NCI-H345 (cell line): ENCODE measurements around the gene ZNF792.
A peak's percentile ranks its signal among the peaks of the same experiment; 100 is the strongest.
"Not testable (repeated sequence)": the region's sequence is repeated elsewhere in the genome, so short reads cannot be mapped to it uniquely, and the experiment has no call there.

Source experiments
- DNase-seq: peaks from one replicate; lab custom pipeline; 2025; lab: John Stamatoyannopoulos, UW

ZNF792 gene

DNA sequence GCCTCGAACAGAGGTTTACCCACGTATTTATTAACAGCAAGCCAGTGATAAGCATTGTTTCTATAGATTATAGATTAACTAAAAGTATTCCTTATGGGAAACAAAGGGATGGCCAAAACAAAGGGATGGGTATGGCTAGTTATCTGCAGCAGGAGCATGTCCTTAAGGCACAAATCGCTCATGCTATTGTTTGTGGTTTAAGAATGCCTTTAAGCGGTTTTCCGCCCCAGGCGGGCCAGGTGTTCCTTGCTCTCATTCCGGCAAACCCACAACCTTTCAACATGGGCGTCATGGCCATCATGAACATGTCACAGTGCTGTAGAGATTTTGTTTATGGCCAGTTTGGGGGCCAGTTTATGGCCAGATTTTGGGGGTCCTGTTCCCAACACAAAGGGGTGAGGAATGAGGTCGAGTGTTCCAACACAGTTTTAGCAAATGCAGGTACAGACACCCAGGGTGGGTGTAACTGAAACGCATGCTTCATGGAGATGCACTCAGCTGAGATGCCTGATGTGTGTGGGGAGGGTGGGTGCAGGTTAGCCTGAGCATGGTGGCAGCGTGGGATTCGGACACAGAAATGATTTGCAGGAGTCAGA, 6.3 kb upstream of the ZNF792 start:
- not testable (repeated sequence) for DNase-seq

DNA sequence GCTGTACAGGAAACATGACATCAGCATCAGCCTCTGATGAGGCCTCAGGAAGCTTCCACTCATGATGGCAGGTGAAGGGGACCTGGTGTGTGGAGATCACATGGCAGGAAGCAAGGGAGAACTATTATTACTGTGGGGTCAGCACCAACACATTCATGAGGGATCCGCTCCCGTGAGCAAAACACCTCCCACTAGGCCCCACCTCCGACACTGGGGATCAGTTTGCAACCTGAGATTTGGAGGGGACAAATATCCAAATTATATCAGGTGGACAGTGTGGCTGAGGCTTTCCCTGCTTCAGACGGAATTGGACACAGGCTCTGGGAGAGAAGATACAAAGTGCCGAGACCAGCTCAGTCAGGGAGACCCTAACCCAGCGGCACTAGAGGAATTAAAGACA, 5.7 kb upstream of the ZNF792 start:
- no peak for DNase-seq

DNA sequence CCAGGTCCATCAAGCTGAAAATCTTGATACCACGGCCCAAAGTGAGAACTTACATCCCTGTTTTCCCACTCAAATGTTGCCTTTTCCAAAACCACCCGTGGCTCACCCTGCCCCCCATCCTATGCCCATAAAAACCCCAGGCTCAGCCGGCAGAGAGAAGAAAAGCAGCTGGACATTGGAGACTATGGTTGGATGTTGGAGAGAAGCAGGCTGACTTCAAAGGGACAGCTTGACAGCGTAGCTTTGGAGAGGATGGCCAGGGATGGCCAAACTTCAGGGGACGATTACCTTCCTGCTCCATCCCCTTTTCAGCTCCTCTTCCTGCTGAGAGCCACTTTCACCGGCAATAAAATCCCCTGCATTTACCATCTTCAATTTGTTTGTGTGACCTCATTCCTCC, 3.5 kb upstream of the ZNF792 start:
- DNase-seq = no peak

DNA sequence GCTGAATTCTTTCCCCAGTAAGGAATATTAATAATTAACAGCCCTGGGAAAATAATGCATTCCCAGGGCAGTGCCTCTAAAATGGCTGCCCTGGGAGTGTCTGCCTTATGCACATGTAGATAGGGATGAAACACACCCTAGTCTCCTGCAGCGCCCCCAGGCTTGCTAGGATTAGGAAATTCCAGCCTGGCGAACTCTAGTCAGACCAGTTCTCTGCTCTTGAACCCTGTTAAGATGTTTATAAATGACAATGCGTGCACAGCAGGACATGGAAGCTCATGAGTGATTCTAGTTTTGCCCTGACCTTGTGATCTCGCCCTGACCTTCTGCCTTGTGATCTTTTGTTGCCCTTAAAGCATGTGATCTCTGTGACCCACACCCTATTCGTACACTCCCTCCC, 1.5 kb upstream of the ZNF792 start:
- not testable (repeated sequence) for DNase-seq

DNA sequence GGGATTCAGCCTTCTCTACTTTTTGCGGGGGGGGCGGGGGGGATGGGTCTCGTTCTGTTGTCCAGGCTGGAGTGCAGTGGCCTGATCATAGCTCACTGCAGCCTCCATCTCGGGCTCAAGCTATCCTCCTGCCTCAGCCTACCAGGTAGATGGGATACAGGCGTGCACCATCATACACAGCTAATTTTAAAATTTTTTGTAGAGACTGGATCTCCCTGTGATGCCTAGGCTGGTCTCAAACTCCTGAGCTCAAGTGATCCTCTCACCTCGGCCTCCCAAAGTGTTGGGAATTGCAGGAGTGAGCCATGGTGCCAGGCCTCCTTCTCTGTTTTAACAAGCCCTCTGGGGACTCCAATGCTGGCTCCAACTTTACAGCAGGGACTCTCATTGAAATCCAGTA, 569 bp upstream of the ZNF792 start:
- no peak for DNase-seq

DNA sequence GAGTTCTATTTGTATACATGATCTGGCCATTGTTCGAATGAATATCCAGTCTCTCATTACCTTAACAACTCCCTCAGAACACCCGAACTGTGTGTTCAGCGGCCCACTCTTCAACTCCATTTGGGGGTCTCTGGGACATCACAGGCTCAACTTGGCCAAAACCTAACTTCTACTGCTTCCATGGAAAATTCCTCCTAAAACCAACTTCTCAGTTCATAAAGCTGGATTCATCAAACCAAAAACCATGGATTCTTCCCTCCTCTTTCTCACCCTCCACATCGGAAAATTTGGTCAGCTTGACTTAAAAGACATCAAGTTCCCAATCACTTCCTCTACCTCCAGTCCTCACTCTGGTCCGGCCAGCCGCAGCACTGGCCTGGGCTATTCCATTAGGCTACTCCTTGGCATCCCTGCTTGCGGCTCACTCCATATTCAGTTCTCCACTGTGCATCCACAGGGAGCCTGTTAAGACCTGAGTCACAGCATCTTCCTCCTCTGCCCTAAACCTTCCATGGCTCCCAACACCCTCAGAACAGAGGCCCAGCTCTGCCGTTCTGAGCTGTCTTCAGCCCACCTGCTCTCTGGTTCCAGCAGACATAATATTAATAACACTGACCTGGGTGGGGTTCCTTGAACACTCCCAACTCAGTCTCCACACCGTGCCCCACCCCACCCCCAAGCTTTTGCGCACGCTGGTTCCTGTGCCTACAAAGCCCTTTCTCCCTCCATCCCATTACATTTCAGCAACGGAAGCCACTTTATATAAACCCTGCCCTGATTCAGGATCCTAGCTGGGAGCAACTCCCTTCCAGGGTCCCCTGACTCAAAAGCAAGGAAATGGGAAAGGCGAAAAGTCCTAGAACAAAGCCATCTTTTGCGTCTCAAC, 1.1 kb downstream of the ZNF792 start:
- DNase-seq = peak; percentile 26

DNA sequence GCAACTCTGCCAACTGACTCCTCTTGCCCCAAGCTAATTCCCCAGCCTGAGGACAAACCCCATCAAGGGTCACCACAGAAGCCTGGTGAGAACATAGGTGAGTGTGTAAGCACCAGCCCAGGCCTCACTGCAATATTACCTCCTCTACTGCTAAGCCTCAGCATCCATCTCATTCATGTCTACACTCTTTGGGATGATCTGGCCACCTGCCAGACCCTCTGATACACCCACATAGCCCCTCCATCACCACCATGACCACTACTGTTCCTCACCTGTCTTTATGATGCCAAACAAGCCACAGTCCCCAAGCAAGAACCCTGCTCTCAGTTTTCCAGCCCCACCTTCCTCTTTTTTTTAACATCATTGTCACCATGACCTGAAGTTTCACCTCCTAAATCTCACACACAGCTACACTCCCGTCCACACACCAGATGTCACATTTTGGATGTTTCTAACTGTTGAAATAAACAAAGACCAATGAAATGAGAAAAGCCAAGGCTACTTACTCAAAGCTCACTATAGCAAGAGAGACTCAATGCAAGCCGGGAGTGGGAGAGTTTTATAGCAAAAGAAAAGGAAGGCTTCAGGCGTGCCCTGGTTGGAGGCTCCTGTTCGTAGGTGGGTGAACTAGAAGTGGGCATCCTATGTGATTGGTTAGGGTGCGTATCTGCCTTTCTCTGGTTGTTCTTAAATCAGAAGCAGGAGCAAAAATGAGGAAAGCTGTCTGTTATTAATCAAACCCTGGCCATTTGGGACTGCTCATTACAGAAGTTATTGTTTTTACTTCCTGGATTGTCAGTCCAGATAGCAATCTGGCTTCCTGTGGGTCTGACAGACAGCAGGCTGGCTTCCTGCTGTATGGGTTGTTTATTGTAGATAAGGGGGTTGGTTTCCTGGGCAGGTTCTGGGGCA, 2.0 kb downstream of the ZNF792 start:
- no peak for DNase-seq

DNA sequence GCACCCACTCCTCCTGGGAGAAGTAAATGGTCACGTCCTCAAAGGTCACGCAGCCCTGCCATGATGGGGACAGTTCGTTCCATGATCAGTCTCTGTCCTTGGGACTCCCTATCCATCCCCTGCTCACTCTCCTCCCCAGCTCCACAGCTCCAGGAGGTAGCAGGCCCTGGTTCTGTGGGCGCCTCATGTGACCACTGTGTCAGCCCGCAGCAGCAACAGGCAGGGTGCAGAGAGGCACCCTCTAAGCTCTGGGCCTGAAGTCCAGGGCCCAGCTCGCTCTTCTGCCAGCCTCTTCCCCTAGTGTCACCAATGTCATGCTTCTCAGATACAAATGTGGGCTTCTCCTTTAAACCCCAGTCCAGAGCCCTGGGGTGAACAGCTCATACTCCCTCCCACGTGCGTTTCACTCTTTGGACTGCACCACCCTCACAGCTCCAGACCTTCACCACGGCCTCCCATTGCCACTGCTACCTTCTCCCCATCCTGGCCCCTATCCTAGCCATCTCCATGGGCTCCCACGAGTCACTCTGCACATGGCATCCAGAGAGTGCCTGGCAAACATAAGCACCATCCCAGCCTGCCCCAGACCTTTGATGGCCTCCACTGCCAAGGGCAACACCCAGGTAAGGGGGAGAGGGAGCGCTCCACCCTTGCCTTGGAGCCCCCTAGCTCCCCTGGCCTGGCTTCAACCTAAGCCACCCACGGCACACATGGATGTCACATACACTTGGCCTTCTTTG, 2.9 kb downstream of the ZNF792 start:
- DNase-seq = no peak

DNA sequence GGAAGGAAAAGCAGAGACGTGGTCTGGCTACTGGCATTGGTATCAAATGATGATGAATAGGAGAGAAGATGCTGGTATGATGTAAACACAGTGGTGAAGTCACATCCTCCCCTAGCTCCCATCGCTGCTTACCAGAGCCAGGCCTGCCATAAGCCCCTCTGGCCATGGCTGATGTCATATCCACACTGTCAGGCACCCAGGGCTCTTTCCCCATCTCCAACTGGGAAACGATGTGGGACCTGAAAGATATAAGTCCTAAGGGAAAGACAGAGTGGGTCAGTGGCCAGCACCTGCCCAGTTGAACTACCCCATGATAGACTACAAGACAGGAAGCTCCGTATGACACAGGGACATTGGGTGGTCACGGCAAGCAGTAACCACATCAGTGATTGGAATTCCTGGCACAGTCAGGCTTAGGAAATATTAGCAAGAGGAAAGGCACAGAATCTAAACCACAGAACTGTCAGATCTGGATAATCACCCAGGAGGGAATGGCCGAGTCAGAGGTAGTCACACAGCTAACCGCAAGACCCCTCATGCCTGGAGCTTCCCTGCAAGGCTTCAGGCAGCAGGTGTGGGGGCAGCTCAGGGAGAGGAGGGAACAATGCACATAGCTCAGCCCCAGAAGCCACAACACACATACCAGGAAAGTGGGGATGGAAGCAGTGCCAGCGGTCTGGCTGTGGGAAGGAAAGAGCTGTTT, 3.8 kb downstream of the ZNF792 start:
- DNase-seq = no peak

DNA sequence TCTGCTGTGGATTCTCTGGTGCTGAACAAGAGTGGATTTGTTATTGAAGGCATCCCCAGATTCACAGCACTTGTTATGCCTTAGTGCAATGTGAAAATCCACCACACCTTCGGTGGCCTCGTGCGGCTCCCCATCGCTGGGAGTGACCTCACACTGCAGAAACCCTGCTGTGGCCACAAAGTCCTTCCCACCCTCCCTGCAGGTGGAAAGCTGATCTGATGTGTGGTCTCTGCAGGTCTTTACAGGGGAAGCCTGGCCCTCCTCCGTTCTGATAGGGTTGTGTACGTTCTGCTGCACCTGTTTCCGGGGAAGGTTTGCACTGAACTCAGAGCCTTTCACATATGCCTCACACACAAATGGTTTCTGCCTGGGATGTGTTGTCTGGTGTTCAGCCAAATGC, 5.0 kb downstream of the ZNF792 start:
- no peak for DNase-seq

DNA sequence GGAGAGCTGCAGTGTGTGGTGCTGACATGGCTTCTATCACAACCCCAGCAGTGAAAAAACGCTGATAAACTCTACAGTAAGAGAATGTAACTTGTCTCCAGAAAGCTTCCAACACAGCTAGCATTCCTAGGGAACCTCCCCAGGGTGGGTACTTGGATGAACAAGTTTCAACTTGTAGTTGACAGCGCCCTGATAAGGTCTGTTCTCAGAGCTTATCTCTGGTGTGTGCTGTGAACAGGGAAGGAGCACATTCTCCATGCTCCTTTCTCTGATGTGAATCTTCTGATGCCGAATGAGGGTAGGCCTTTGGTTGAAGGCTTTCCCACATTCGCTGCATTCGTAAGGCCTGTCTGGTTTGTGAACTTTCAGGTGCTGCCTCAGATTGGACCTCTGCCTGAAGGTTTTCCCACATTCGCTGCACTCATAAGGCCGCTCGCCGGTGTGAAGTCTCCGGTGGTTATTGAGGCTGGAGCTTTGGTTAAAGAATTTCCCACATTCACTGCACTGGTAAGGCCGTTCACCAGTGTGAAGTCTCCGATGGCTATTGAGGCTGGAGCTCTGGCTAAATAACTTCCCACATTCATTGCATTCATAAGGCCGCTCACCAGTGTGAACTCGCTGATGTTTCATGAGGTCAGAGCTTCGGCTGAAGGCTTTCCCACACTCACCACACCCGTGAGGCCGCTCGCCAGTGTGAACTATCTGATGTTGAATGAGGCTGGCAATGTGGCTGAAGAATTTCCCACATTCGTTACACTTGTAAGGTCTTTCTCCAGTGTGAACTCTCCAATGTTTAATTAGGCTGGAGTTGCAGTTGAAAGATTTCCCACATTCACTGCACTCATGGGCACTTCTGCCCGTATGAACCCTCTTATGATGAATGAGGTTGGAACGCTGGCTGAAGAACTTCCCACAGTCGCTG, 5.9 kb downstream of the ZNF792 start:
- no peak for DNase-seq

DNA sequence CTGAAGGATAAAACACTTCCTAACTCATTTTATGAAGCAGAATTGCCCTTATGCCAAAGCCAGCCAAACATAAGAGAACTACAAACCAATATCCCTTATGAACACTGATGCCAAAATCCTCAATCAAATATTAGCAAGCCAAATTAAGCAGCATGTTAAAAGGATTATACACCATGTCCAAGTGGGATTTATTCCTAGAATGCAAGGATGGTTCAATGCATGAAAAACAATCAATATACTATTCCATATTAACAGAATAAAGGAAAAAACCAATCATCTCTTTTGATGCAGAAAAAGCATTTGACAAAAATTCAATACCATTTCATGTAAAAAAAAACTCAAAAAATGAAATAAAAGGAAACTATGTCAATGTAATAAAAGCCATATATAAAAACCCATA, 10.9 kb downstream of the ZNF792 start:
- no peak for DNase-seq

DNA sequence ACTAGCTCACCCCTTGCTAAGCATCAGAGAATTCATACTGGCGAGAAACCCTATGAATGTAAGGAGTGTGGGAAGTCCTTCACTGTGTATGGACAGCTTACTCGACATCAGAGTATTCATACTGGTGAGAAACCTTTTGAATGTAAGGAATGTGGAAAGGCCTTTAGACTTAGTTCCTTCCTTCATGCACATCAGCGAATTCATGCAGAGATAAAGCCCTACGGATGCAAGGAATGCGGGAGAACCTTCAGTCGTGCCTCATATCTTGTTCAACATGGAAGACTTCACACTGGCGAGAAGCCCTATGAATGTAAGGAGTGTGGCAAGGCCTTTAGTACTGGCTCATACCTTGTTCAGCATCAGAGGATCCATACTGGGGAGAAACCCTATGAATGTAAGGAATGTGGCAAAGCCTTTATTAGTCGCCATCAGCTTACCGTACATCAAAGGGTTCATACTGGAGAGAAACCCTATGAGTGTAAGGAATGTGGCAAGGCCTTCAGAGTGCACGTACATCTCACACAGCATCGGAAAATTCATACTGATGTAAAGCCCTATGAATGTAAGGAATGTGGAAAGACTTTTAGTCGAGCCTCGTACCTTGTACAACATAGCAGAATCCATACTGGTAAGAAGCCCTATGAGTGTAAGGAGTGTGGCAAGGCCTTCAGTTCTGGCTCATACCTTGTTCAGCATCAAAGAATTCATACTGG, 20.0 kb downstream of the ZNF792 start:
- DNase-seq = no peak

DNA sequence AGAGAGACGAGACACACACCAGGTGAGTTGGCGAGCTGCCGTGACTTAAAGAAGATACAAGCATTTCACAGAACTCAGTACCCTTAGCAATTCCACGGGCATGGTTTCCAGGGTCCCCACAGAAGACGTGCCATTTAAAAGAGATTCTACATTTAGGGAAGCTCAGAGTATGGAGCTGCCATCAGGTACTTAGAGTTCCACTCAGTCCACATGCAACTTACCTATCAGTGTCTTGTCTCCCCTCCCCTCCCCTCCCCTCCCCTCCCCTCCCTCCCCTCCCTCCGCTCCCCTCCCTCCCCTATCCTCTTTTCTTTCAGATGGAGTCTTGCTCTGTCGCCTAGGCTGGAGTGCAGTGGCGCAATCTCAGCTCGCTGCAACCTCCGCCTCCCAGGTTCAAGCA, 25.1 kb downstream of the ZNF792 start:
- no peak for DNase-seq

DNA sequence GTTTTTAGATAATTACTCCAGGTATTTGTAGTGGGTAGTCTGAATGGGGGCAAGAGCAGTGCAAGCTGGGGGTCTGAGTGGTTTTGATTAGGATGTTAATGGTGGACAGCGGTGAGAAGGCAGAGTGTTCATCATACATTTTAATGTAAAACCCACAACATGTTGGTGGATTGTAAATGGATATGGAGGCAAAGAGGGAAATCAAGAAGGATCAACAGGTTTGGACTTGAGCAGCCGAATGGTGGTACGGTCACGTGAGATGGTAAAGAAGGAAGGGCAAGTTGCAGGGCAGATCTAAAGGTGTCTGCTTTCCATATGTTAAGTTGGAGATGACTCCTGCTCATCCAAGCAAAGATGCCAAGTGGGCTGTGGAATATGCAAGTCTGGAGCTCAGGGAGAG, 27.8 kb downstream of the ZNF792 start:
- no peak for DNase-seq

DNA sequence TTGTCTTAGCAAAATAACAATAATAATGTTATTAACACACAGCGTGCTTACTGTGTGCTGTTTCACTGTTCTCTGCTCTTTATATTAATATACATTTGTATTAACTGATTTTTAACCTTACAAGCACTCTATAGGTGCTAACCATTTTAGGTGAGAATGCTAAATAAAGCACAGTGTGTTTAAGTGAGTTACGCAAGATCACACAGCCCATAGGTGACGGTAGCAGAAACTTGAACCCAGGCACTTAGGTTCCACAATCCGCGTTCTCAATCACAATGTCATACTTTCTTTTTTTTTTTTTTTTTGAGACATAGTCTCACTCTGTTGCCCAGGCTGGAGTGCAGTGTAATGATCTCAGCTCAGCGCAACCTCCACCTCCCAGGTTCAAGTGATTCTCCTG, 31.5 kb downstream of the ZNF792 start:
- no peak for DNase-seq

DNA sequence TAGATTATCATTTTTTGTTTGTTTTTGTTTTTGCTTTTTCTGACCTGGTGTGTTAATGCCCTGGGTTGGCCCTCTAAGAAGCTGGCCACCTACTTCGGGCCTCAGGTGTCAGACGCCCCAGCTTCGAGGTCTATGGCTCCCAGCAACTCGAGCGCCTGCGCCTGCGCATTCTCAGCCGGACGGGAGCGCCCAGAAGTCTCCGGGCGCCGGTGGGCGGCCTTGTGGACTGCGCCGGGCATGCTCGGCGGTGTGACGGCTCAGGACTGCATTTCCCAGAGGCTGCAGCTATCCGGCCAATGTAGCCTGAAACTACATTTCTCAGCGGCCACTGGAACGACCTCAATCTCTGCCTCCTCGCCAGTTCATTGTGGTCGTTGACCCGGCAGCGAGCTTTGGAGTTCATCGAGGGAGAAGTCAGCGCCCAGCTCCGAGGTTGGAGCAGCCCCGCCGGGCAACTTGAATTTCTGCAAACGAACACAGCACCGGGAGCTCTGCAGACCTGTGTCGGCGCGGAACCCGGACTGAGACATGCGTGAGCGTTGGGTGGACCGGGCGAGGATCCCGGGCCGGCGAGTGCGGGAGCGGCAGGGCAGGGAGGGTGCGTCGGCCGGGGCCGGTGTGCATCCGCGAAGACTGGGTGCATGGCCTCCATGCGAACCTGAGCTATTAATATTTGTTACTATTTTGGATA, 37.2 kb downstream of the ZNF792 start, which contains the start of gene ZNF30:
Gene ZNF30 (plus strand): TSS at position 219 of the 691 bp plus-strand sequence. CDS start 3,045 bp downstream, outside the sequence.
- DNase-seq = peak; percentile 98

DNA sequence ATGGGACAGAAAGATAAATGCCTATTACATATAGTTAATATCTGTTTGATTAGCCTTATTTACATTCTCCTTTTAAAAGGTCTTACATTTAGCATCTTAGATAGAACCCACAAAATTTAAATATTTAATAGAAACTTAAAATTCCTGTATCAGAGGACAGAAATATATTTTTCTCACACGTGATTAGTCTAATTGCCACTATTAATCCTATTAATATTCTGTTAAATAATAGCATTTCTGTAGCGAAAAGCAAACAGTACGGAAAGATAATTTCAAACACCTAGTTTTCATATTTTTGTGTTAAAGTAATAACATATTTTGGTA, 37.7 kb downstream of the ZNF792 start:
- DNase-seq = no peak

DNA sequence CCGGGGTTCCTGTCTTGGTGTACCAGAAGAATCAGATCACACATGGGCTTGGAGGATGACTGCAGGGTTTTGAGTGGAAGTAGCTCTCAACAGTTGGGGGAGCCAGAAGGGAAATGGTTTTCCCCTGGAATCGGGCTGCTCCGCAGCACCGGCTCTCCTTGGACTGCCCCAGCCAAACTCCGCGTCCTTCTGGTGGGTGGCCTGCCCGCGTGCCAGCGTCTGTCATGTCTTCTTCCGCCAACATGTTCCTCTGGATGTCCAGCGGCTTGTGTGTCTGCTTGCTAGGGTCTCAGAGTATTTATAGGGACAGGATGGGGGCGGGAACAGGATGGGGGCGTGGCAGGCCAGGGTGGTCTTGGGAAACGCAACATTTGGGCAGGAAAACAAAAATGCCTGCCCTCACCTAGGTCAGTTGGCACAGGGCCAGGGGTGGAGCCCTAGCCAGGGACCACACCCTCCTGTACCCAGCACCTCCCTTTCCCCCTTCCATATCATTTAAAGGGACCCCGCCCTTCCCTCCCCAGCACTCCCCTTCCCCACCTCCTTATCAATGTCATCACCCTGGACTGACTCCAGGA, 38.7 kb downstream of the ZNF792 start:
- no peak for DNase-seq
